ENCODE results near the gene NRXN3.

Gene NRXN3

GRCh38 chr14:79702197-79702596, 1532.0 kb downstream of the NRXN3 start:
- TF ChIP-seq CTCF (IDR thresholded peaks at IDR 0.05; ENCODE audit: low read depth, low read length) = no peak
- no peak overlapping the region for H3K4me3 ChIP-seq (ENCODE audit: low read depth, low read length)

GRCh38 chr14:79703209-79703608, 1533.0 kb downstream of the NRXN3 start:
- no peak overlapping the region for H3K4me3 ChIP-seq (ENCODE audit: low read depth, low read length)
- TF ChIP-seq CTCF (IDR thresholded peaks at IDR 0.05; ENCODE audit: low read depth, low read length) = no peak

- TF ChIP-seq CTCF (IDR thresholded peaks at IDR 0.05; ENCODE audit: low read depth, low read length) = no peak
- no peak overlapping the region for H3K4me3 ChIP-seq (ENCODE audit: low read depth, low read length)
Observed at GRCh38 chr14:79704041-79704807, 1534.1 kb downstream of the NRXN3 start.

GRCh38 chr14:79705126-79705894, 1535.1 kb downstream of the NRXN3 start:
- H3K4me3 ChIP-seq (ENCODE audit: low read depth, low read length) = no peak overlapping the region
- no peak for TF ChIP-seq CTCF (IDR thresholded peaks at IDR 0.05; ENCODE audit: low read depth, low read length)

GRCh38 chr14:79706382-79706781, 1536.2 kb downstream of the NRXN3 start:
- H3K4me3 ChIP-seq (ENCODE audit: low read depth, low read length) = no peak overlapping the region
- TF ChIP-seq CTCF (IDR thresholded peaks at IDR 0.05; ENCODE audit: low read depth, low read length) = no peak

GRCh38 chr14:79708426-79709388, 1538.5 kb downstream of the NRXN3 start:
- TF ChIP-seq CTCF (IDR thresholded peaks at IDR 0.05; ENCODE audit: low read depth, low read length) = no peak
- no peak overlapping the region for H3K4me3 ChIP-seq (ENCODE audit: low read depth, low read length)

Data from WI38 (cell line).